IPS-NIHi11 (cell line): ENCODE measurements around the gene PTPRCAP.
"Not testable (repeated sequence)": the region's sequence is repeated elsewhere in the genome, so short reads cannot be mapped to it uniquely, and the experiment has no call there.

Experiments
- DNase-seq: peaks from one replicate; pipeline ENCODE4 v3.0.0; 2012; ENCODE audit warnings: mixed read lengths, low spot score

Gene PTPRCAP

DNA sequence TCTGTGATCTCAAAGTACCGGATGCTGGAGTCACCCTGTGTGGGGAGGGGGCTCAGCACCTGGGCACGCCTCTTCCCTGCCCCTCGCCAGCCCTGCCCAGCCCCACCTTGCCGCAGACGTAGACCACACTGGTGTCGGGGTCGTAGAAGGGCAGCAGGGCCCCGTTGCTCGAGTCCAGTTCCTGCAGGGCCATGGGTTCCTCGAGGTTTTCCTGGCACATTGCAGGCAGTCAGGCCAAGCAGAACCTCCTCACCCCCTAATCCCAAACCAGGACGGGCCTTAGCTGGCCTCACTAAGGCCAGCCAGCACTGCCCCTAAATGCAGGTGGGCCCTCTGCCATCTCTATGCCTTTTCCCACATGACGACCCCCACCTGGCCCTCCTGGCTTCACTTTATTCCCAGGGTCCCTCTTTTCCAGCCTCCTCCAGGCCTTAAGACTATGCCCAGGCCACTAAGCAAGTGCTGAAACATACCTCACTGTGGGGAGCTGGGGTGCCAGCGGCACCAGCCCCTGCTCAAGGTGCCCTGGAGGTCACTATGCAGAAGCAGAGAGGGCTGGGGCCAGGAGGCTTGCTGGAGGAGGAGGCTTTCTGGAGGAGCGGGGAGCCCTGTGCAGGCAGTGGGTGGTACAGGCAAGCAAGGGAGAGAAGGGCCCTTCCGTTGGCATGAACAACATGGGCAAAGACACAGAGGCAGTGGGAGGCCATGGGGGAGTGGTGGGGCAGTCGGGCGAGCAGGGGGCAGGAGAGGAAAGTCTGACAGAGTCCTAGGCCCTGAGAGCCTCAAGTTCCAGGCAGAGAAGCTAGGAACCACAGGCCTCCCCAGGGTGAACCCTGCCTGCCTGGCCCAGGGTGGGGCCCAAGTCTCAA is 3.0 kb upstream of the PTPRCAP start:
- no peak for DNase-seq

- no peak for DNase-seq
Observed at GRCh38 chr11:67439321-67440228, 2.1 kb upstream of the PTPRCAP start.

DNA sequence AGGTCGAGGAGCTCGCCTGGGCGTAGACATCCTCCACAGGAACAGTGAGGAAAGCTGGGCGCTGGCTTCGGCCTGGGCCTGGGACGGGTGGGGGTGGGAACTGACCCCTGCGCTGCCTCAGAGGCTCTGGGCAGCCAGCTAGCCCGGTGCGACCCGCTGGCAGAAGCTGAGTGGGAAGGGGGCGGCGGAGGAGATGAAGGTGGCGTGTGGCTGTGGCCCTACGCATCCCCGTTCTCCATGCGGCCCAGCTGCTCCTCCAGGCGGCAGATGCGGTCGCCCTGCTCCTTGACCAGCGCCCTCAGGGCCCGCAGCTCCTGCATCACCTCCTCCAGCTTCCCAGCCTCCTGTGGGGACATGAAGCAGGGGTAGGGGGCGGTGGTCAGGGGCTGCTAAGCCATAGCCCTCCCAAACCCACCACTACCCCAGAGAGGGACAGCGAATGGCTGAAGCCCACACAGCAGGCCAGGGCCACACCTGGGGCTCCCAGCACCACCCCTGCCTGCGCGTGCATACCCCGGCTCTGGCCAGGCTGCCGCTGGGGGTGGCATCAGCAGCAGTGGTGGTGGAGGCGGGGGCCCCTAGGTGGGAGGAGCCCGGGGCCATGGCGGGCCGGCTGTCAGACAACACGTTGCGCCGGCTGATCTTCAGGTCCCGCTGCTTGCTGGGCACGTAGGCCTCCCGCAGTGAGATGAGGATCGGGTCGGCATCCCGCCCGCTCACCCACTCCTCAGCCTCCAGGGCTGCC is 848 bp upstream of the PTPRCAP start:
- DNase-seq, result no peak

DNA sequence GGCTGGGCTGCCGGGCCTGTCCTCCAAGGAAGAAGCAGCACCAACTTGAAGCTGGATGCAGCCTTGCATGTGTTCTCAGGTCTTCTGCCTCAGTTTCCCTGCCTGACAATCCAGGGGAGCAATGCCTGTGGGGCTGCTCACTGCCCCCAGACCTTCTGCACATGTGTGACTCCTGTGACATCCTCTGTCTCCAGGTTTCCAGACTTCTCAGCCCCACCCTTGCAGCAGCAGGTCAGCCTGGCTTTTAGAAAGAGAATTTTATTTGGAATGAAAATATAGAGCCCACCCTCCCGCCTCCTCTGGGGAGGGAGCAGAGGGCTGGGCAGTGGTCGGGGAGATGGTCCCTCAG is 301 bp upstream of the PTPRCAP start:
- DNase-seq, result no peak

- peak; percentile 84 for DNase-seq
Observed at GRCh38 chr11:67436459-67437081, 912 bp downstream of the PTPRCAP start.

DNA sequence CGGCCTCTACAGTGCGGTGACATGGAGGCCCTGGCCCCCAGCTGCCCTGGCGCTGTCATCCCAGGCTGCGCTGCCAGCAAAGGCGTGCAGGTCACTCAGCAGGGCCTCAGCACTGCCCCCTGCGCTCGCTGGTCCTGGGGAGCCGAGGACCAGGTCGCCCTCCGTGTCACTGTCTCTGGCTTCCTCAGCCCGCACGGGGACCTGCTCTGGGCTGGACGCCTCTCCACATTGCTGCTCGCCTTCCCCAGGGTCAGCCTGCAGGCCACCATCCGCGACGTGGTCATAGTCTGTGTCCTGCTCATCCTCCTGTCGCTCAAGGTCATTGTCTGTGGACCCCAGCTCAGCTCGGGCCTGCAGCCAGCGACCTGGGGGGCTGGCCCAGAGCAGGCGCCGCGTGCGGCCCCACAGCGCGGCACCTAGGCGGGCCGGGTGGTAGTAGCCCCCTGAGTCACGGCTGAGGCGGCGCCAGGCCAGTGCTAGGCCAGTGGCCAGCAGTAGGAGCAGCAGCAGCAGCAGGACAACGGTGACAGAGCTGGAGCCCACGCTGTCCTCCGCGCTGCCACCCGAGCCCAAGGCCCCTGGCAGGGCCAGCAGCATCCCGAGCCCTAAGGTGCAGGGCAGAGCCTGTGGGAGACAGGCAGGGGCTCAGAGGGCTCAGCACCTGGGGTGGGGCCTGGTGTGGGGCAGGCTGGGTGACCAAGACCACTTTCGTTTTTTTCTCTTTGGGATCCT is 1.6 kb downstream of the PTPRCAP start:
- no peak for DNase-seq

GRCh38 chr11:67435031-67435726 is 2.3 kb downstream of the PTPRCAP start:
- DNase-seq, result no peak

GRCh38 chr11:67434395-67434881 is 3.0 kb downstream of the PTPRCAP start:
- no peak for DNase-seq

DNA sequence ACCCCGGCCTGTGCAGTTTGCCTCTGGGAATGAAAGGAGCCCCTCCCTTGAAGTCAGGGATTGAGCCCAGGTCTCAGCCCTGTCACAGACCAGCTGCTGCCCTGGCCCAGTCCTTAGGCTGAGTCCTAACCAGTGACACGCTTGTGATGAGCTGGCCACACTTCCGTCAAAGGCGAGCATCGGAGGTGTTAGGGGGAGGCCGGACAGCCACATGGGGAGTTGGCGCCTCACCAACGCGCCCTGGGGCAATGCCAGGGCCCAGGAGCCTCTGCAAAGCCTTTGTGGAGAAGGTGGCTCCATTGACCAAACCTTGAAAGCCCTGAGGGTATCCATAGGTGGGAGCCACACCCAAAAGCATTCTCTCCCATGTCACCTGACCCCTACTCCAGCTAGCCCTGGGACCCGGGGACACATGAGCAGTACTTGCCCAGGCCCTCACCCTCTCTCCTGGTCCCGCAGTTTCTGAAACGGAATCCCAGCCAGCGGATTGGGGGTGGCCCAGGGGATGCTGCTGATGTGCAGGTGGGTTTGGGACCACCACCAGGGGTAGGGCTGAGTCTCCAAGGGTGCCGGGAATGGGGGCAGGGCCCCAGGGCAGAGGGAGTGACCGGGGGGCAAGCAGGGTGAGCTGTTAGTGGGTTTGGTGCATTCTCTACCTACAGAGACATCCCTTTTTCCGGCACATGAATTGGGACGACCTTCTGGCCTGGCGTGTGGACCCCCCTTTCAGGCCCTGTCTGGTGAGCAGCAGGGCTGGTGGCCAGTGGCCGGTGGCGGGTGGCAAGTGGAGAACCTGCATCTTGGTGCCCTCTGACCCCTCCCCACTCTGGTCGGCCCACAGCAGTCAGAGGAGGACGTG is 3.7 kb downstream of the PTPRCAP start:
- DNase-seq, result no peak

- DNase-seq, result no peak
Observed at GRCh38 chr11:67432655-67433349, 4.7 kb downstream of the PTPRCAP start.

DNA sequence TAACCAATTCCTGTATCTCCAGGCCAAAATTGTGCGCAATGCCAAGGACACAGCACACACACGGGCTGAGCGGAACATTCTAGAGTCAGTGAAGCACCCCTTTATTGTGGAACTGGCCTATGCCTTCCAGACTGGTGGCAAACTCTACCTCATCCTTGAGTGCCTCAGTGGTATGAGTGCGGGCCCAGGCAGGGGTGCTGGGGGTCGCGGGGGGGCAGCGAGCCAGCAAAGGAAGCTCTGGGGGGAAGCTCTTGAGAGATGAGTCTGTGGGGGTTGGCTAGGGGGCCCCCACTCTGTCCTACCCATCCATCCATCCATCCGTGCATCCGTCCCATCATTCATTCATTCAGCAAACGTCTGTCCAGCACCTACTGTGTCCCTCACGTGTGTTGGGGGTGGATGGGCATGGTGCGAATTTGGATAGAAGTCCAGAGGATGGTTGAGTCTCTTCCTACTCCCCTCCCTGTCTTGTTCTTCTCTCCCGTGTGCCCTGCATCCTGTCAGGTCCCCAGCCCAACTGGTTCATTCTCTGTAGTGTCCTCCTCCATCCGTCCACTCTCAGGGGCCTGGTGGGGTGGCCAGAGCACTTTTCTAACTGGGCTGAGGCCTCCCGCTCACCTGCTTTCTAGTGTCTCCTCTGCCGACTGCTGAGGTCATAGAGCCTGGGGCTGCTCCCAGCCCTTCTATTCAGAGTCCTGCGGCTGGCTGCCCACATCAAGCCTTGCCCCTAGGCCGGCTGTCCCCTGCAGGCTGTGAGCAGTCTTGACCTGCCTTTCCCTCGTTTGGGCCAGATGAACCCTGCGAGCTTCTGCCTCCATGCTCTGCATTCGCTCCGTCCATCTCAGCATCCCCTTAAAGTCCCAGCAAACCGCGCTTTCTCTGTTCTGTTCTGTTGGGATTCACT is 5.9 kb downstream of the PTPRCAP start:
- no peak for DNase-seq

GRCh38 chr11:67429722-67430121 is 7.8 kb downstream of the PTPRCAP start:
- DNase-seq, result no peak

DNA sequence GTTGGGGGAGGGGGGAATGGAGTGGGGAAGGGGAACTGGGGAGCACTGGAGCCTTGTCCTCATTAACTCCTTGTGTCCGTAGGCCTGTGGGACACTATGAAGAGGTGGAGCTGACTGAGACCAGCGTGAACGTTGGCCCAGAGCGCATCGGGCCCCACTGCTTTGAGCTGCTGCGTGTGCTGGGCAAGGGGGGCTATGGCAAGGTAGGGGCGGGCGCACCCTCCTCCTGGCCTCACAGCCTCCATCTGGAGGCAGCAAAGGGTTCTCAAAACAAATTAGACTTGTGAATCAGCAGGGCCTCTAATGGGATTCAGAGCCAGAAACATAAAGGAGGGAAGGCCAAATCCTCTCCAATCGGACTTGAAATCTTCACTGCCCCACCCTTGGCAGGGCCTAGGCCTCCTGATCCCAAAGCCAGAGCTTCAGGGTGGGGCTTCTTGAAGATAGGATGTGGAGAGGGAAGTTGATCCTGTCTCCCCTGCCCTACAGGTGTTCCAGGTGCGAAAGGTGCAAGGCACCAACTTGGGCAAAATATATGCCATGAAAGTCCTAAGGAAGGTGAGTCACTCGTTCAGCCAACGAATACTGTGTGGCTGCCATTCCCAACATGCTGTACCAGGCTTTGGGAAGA is 8.3 kb downstream of the PTPRCAP start:
- no peak for DNase-seq

DNA sequence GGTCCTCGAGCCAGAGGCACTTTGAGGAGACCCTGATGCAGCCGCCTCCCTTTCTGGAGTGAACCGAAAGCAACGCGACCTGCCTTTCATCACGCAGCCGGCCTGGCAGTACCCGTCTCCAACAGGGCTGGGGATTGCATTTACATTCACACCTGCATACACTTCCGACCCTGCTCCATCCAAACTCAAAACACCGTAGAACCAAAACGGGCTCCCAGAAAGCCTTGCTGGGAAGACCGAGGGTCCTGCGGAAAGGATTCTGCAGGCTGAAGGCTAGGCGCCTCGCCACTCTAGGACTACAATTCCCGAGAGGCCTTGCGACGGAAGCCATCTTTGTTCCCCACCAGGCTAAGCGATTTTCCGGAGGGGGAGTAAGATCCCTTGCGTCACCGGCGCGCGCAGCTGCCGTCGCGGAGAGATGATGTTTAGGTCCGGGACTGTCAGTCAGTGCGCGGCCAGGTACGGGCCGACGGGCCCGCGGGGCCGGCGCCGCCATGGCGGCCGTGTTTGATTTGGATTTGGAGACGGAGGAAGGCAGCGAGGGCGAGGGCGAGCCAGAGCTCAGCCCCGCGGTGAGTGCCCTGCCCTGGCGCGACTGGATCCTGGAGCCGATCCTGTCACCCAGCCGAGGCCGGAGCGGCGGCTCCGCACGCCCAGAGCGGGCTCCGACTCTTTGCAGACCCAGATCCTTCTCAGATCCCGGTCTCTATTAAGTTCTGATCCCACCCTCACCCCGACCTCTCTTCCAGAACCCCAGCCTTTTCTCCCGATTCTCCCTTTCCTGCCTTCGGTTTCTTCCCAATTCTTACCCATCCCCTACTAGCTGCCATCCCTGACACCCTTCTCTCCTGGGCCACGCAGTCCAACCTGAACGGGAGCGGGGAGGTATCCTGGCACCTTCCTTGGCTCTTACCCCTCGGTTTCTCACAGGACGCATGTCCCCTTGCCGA is 9.2 kb downstream of the PTPRCAP start, which contains the start of gene RPS6KB2:
TSS of gene RPS6KB2 (plus strand) at position 443 of the 950 bp plus-strand sequence. CDS start at position 495, 52 bp downstream.
- peak; percentile 100 for DNase-seq

DNA sequence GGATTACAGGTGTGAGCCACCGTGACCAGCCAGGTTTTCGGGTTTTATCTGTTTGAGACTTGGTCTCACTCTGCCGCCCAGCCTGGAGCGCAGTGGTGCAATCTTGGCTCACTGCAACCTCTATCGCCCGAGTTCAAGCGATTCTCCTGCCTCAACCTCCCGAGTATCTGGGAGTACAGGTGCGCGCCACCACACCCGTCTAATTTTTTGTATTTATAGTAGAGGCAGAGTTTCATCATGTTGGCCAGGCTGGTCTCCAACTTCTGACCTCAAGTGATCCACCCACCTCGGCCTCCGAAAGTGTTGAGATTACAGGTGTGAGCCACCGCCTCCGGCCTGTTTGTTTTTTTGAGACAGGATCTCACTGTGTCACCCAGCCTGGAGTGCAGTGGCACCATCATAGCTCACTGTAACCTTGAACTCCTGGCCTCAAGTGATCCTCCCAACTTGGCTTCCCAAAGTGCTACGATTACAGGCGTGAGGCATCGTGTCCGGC is 10.1 kb downstream of the PTPRCAP start:
- DNase-seq, result not testable (repeated sequence)
